ENCODE data around the gene WDR33.
"Not testable (repeated sequence)": the region's sequence is repeated elsewhere in the genome, so short reads cannot be mapped to it uniquely, and the experiment has no call there.

WDR33 gene

DNA sequence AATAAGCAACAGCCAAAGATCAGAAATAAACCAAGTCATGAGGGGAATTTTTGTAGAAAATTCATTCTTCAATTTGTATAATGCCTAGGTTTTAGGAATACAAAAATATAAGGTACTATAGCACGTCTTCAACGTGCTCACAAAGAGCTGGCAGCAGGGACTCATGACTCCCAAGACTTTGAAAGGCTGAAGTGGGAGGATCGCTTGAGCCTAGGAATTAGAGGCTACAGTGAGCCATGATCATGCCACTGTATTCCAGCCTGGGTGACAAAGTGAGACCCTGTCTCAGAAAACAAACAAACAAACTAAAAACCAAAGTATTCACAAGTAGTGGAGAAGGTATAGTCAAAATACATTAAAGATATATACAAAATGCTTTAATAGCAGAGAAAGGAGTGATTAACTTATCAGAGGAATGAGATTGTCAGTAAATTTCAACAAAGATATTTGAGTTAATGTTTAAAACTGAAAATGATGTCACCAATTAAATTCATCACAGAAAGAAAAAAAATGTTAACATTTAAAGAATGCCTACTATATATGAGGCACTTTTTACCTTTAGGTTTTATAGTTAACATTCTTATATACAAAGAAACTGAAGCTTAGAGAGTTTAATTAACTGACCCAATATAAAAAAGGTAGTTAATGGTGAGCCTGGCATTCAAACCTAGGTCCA, 3.2 kb downstream of the WDR33 start:
- DNase-seq: no peak

DNA sequence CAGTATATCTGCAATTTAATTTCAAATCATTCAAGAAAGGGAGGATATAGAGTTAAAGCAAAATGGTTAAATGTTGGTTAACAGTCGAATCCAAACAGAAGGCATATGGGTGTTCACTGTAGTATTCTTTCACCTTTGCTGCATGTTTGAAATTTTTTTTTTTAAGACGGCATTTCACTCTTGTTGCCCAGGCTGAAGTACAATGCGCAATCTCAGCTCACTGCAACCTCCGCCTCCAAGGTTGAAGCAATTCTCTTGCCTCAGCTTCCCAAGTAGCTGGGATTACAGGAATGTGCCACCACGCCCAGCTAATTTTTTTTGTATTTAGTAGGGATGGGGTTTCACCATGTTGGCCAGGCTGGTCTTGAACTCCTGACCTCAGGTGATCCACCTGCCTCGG, 4.1 kb downstream of the WDR33 start:
- not testable (repeated sequence) for DNase-seq

DNA sequence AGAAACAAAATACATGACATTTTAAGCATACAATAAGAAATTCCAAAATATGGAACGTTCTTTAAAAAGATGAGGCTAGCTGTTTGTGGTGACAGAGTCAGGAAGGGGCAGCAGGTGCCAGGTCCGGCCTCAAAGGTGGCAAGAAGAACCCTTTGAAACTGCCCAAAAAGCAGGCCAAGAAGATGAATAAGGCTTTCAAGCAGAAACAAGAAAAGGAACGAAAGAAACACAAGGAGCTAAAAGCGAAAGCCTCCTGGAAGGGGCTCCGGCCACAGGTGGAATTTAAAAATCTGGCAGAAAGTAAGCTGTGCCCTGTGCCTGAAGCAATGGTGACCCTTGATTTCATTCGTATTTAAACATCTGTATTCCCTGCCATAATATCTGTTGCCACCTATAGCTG, 5.5 kb downstream of the WDR33 start:
- DNase-seq: no peak

DNA sequence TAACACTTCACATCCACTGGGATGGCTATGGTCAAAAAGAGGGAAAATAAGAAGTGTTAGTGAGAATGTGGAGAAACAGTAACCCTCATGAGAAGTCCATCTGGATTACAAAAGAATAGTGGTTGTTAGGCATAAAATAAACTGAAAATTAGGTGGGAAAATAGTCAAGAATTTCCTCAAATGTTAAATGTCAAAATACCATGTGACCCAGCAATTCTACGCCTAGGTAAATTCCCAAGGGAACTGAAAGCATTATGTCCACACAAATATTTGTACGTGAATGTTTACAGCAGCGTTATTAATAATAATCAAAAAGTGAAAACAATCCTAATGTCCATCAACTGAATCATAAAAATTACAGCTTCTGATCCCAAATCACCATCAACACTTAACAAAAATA, 11.0 kb downstream of the WDR33 start:
- no peak for DNase-seq

DNA sequence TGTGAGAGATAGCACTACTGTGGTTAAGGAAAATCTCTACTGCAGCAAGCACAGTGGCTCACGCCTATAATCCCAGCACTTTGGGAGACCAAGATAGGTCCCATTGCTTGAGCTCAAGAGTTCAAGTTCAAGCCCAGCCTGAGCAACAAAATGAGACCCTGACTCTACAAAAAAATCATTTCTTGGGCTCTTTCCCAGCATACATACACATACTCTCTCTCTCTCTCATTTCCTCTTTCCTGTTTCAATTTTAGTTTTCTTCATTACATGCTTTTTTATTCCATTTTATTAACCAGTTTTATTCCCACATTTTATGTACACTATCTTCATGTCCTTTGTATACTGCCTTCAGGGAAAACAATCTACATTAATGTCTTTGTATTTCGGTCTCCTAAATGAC, 14.6 kb downstream of the WDR33 start:
- no peak for DNase-seq

DNA sequence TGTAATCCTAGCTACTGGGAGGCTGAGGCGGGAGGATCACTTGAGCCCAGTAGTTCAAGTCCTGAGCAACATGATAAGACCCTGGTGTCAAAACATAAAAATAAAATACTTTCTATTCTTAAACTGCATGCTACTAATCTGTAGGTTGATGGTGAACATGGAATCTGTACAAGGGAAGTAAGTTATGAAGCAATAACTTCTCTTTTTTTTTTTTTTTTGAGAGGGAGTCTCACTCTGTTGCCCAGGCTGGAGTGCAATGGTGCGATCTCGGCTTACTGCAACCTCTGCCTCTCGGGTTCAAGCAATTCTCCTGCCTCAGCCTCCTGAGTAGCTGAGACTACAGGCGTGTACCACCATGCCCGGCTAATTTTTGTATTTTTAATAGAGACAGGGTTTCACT, 16.1 kb downstream of the WDR33 start:
- not testable (repeated sequence) for DNase-seq

DNA sequence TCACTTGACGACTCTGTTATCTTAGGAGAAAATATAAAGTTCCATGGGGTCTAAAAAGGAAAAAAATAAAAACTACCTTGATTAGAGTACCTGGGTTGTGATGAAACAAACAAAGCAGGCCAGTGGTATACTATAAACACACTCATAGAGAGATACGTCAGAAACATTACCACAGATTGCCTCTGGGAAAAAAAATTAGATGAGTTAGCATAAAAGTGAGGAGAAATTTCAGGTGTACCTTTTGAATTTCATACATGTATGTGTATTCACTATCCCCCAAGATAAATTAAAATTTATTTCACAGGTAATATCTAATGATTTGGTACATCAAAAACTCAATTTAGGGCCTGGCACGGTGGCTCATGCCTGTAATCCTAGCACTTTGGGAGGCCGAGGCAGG, 18.2 kb downstream of the WDR33 start:
- no peak for DNase-seq

DNA sequence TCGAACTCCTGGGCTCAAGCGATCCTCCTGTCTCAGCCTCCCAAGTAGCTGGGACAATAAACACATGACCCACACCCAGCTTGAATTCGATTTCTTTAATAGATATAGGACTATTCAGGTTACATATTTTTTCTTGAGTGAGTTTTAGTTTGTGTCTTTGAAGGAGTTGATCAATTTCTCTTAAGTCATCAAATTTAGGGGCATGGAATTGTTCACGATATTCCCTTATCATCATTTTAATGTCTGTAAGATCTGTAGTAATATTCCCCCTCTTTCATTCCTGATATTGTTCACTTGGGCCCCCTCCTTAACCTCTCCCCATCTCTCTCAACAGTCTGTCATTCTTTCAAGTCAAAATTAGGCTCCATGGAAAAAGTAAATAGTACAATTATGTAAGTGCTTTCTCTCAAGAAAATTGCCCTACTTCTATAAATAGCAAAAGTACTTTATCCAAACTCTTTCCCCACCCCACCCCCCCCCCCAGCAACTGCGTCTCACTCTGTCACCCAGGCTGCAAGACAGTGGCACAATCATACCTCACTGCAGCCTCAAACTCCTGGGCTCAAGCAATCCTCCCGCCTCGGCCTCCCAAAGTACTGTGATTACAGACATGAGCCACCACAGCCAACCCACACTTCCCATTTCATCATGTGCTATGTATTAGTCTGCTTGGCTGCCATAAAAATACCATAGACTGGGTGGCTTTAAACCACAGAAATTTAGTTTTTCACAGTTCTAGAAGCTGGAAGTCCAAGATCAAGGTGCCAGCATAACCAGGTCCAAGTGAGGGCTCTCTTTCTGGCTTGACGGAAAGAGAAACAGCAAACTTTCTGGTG, 20.1 kb downstream of the WDR33 start:
- no peak for DNase-seq

DNA sequence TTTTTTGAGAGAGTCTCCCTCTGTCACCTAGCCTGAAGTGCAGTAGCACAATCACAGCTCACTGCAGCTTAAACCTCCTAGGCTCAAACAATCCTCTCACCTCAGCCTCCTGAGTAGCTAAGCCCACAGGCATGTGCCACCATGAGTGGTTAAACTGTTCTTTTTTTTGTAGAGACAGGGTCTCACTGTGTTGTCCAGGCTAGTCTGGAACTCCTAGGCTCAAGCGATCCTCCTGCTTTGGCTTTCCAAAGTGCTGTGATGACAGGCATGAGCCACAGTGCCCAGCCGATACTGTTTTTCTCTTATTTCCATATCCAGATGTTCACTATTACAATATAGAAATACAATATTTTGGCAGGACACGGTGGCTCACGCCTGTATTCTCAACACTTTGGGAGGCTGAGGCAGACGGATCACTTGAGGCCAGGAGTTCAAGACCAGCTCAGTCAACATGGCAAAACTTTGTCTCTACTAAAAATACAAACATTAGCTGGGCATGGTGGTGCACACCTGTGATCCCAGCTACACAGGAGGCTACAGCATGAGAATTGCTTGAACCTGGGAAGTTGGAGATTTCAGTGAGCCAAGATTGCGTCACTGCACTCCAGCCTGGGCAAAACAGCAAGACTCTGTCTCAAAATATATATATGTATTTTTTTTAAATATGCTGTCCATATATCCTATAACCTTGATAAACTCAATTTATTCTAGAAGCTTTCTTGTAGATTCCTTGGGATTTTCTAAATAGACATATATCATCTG, 24.7 kb downstream of the WDR33 start:
- DNase-seq: no peak

DNA sequence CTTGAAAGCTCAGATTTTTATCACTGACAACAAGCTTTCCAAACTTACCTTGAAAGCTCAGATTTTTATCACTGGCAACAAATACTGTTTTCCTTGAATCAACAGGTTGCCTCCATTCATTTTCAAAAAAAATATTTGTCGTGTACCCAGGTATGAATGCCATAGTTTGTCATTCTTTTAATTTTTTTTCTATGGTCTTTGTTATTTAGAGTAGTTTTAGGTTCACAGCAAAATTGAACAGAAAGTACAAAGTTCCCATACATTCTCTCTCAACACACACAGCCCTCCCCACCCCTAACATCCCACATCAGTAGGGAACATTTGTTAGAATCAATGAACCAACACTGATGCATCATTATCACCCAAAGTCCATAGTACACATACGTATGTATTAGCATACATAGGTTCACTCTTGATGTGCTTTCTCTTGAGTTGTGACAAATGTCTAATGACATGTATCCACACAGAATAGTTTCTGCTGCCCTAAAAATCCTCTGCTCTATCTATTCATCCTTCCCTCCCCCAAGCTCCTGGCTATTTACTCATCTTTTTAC, 25.9 kb downstream of the WDR33 start:
- no peak for DNase-seq

DNA sequence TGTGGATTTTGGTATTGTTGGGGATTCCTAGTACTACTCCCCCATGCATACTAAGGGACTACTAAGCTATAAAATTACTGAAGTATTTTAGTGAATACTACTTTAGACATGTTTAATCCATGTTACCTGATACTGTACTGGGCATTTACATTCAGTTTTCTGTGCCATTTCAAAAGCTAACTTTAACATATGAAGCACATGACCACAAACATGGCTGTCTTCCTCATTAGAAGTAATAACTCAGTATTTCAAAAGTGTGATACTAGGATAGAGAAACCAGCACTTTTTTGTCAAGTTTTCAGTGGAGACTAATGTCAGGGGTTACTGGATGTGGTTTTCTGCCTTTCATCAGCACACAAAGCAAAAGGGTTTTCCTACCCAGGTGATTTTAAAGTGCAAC, 27.9 kb downstream of the WDR33 start:
- DNase-seq: no peak

DNA sequence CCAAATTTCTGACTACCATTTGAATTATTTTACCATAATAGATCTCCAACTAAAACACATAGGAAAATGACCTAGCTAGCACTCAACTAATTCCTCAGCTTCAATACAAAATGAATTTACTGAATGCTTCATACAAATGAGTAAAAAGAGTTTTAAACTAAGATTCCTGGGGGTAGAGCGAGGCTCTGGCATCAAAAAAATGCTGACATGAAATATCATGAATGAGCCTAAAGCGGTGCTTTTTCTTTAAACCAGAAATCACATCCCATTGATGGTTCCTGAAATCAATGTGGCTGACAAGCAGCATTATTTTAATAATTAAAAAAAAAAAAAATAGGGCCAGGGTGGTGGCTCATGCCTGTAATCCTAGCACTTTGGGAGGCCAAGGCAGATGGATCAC, 32.1 kb downstream of the WDR33 start:
- no peak for DNase-seq

DNA sequence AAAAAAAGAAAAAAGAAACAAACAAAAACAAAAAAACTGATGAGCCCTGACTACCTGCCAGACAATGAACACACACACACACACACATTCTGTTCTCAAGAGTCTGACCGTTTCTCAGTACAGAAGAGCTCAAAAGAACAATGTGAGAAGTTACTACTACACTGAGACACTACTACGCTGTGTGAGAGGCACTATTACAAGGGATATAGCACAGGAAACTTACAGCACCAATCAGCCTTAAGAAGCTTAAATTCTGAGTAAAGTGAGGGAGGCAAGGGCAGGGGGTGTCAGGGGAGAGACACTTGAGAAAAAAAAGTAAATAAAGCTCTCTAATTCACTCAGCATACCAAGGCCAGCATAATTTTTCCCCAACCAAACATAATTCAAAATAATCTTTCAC, 32.5 kb downstream of the WDR33 start:
- no peak for DNase-seq

DNA sequence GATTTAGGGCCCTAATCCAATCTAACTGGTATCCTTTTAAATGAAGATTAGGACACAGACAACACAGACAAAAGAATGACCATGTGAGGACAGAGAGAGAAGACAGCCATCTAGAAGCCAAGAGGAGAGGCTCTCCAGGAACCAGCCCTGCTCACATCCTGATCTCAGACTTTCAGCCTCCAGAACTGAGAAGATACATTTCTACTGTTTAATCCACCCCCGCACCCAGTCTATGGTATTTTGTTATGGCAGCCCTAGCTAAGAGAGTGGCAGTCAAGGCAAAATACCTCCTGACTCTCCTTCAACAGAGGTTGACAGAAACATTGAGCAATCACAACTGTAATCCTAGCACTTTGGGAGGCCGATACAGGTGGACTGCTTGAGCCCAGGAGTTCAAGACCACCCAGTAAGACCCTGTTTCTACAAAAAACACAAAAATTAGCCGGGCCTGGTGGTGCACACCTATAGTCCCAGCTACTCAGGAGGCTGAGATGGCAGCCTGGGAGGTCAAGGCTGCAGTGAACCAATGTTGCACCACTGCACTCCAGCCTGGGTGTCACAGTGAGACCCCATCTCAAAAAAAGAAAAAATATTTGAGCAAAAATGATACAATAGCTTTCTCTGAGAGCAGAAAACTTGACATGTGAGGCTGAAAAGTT, 34.7 kb downstream of the WDR33 start:
- DNase-seq: no peak

DNA sequence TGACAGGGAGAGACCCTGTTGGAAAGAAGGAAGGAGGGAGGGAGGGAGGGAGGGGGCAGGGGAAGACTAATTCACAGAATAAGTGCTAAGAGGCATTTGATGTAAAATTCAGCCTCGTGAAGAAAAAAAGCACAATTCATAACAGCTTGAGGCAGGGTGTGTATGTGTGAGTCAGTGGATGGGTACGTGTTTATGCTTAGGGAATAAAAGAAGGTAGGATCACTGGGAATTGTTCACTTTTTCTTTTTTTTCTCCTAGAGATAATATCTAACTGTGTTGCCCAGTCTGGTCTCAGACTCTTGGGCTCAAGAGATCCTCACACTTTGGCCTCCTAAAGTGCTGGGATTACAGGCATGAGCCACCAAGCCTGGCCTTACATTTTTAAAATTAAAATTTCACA, 39.2 kb downstream of the WDR33 start:
- DNase-seq: no peak

DNA sequence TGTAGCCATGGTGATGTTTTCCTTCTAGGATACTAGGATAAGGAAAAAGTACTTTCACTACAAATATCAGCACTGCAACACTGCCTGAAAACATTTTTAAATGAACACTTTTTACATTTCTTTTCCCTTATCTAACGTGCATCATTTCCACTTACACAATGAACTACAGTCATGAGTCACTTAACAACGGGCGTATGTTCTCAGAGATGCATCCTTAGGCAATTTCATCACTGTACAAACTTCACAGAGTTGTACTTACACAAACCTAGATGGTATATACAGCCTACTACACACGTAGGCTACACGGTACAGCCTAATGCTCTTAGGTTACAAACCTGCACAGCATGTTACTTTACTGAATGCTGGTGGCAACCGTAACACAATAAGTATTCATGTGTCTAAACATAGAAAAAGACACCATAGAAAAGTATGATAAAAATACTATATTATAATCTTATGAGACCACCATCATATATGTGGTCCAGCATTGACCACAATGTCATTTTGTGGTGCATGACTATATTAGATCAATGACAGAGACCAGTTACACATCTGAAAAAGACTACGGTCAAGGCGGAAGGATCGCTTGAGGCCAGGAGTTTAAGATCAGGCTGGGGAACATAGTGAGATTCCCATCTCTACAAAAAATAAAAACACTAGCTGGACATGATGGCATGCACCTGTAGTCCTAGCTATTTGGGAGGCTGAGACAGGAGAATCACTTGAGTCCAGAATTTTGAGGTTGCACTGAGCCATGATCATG, 39.8 kb downstream of the WDR33 start:
- no peak for DNase-seq

DNA sequence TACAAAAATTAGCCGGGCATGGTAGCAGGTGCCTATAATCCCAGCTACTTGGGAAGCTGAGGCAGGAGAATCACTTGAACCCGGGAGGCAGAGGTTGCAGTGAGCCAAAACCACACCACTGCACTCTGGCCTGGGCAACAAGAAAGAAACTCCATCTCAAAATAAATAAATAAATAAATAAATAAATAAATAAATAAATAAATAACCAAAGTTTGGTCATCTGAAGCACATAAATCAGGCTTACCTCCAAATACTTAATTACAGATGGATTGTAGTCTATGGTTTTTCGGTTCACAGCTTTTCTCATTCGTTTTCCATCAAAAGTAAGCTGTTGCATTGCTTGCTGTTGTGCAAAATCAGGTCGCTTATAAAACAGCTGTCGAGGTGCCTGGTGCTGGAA, 40.4 kb downstream of the WDR33 start:
- not testable (repeated sequence) for DNase-seq

DNA sequence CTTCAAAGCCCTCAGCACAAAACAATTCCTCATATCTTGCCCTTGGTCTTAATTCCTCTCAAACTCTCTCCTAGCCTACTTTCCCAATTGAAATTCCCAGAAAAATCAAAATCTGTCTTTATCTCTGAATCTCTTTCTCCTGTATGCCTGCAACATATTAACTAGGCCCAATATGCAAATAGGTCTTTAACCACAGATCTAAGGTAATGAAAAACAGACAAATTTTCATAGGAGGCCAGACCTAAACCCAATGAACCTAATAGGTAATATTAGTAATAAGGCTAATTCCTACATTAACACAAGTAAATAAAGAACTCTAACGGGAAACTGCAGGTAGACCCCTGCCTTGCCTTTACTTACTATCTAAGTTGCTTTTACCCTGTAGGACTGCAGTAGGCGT, 41.4 kb downstream of the WDR33 start:
- DNase-seq: no peak

DNA sequence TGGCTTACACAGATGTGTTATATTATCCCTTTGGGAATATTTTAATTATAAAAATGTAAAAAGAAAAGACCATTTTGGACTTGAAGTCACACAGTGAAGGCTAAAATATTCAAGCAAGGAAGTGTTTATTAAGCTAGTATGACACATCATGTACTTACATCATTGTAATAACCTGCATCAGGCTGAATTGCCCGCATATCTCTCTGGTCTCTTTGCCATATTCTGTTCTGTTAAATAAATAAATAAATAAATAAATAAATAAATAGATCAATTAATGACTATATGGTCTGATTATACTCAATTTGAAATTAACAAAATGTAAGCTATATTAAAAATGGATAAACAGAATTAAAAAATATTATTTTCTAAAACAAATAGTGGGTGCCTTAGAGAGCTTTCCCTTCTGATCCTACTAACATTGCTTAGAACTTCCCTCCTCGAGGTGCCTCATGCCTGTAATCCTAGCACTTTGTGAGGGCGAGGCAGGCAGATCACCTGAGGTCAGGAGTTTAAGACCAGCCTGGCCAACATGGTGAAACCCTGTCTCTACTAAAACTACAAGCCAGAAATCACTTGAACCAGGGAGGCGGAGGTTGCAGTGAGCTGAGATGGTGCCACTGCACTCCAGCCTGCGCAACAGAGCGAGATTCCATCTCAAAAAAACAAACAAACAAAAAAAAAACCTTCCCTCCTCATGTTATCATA, 42.0 kb downstream of the WDR33 start:
- DNase-seq: no peak

DNA sequence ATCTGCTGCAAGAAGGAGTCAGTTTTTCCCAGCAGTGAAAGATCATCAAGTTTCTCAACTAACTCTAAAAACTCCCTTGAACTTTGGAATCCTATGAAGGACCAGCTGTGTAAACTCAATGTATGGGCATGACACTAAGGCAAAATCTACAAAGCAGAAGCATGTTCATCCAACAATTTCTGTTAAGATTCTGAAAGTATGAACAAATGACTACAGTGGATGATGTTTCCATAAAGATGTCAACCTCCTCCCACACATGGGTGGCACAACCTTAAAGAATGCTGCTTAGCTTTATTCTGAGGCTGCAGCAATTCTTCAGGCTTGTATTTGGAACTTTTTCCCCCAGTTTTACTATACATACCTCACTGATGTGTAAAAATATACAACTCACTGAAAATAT, 47.2 kb downstream of the WDR33 start:
- no peak for DNase-seq

DNA sequence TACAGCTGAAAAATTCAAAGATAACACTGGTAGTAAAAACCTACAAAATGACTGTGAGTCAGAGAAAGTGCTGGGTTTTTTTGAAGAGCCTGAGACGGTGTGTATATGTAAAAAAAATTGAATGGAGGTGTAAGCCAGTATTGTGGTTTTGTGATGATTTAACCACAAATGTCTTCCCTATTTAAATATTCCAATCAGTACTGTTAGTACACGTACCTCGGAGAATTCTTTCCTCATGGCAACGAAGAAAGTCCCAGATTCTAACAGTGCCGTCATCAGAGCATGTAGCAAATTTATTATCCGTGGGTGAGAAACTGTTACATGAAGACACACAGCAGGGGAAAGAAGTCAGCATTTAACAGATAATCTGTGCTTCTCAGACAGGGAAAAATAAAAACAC, 48.1 kb downstream of the WDR33 start:
- DNase-seq: no peak

DNA sequence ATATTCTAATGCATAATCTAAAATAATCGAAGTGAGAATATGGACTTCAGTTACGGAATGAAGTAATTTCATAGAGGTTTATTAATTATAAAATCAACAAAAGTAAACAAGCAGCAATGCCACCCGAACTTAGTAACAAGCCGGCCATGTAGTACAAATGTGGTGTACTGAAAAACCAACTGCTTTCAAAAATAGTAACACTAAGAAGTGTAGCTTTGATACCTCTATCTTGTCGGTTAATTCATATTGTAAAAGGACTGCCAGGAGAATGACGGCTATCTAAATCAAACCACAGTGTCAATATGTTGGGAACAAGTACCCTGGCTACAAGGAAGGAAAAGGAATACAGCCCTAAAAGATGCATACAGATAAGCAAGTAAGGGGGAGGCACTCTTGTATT, 48.5 kb downstream of the WDR33 start:
- no peak for DNase-seq
